OCI-LY3 (cell line): ENCODE data around the gene RPSA.

Experiments
- H2AFZ ChIP-seq: fragments of 200-600, 300-600 bp; shearing (Covaris generic); 2 replicates; pipeline ENCODE4 v1.6.0; 2014; ENCODE audit warnings: antibody characterized with exemption, low read depth, low read length
- H3K27ac ChIP-seq: fragments of 200-600, 300-600 bp; sonication (generic); 2 replicates; pipeline ENCODE4 v1.5.1; 2014; ENCODE audit warnings: mild to moderate bottlenecking, low read length, moderate library complexity, mixed read lengths
- H3K27me3 ChIP-seq: fragments of 200-600, 300-600 bp; sonication (generic); 2 replicates; pipeline ENCODE4 v1.6.1; 2014; ENCODE audit warnings: low read depth, low read length, mixed read lengths
- H3K36me3 ChIP-seq: fragments of 200-600, 300-600 bp; sonication (generic); replicated peaks from 2 replicates; pipeline ENCODE3; 2014; ENCODE audit warnings: low read depth, low read length, mixed read lengths
- H3K4me1 ChIP-seq: fragments of 300-600, 200-600 bp; sonication (generic); 2 replicates; pipeline ENCODE4 v1.6.1; 2014; ENCODE audit warnings: low read length, mixed read lengths
- H3K4me2 ChIP-seq: fragments of 200-600, 300-600 bp; sonication (generic); 2 replicates; pipeline ENCODE4 v1.6.1; 2014; ENCODE audit warnings: low read length, mixed read lengths
- H3K4me3 ChIP-seq: fragments of 300-600, 200-600 bp; sonication (generic); 2 replicates; pipeline ENCODE4 v1.5.1; 2014; ENCODE audit warnings: antibody characterized with exemption, mild to moderate bottlenecking, low read length, moderate library complexity
- H3K79me2 ChIP-seq: fragments of 300-600, 200-600 bp; shearing (Covaris generic); 2 replicates; pipeline ENCODE4 v1.6.1; 2014; ENCODE audit warnings: mild to moderate bottlenecking, low read length, mixed read lengths
- H3K9ac ChIP-seq: fragments of 300-600, 200-600 bp; shearing (Covaris generic); 2 replicates; pipeline ENCODE4 v1.6.0; 2014; ENCODE audit warnings: mild to moderate bottlenecking, low read length, moderate library complexity
- H3K9me3 ChIP-seq: fragments of 200-600, 300-600 bp; shearing (Covaris generic); 2 replicates; pipeline ENCODE4 v1.6.1; 2014; ENCODE audit warnings: low read length, mixed read lengths; ENCODE audit not compliant: insufficient read depth
- H4K20me1 ChIP-seq: fragments of 200-600, 300-600 bp; sonication (generic); 2 replicates; pipeline ENCODE4 v1.6.1; 2016; ENCODE audit warnings: low read length, mixed read lengths; ENCODE audit not compliant: insufficient read depth
- EZH2phosphoT487 ChIP-seq: fragments of 200-600 bp; shearing (Covaris generic); IDR thresholded peaks from 2 replicates; pipeline ENCODE4 v1.6.1; 2018; ENCODE audit warnings: antibody characterized with exemption, mixed run types, low read depth
- TF ChIP-seq, protein P1 (sequence below): fragments of 200-600, 300-600 bp; sonication (generic); IDR thresholded peaks from 2 replicates; pipeline ENCODE4 v1.5.1; 2014; ENCODE audit warnings: antibody characterized with exemption, low read length, low read depth

RPSA gene

DNA sequence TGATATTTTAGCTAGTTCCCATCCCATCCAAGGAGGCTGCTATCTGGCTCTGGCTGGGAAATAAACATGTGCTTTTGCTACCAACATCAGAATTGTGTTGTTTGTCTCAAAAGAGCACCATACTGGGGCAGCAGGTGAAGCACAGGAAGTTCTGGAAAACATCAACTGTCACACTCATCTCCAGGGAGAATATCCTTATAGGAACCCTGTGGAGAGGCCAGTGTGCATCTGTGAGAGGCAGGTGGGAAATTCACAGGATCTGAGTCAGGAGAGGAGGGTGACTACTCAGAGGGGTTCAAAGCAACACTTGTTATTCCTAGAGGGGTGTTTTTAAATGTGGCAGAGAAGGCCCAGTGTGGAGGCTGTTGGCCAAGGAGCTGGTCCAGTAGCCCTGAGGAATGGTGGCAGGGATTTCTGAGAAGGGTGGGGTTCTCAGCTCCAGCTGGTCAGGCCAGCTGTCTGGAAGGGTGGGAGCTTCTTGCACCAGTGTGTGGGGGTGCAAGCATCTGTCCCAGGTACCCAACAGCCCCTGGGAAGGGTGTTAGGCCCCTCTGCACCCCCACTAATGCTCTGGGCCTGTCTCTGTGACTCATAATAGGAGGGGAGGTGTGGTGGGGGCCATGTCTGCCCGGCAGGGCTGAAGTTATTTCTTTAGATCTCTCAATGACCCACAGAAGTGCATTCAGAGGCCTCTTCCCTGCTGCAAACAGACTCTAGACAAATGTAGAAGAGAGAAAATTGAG is 28.7 kb downstream of the RPSA start:
- Histone ChIP-seq H3K79me2 (no peaks in the 10 kb centered on the region), H2AFZ (peak overlapping the region; percentile 29; the same call in 1 of the 2 replicates), H4K20me1 (no peaks in the 10 kb centered on the region), H3K27ac (no peak overlapping the region), H3K36me3 (no peaks in the 10 kb centered on the region), H3K4me3 (no peak overlapping the region), H3K4me1 (peaks cover 16% of the 10 kb centered on the region), H3K9me3 (no peaks in the 10 kb centered on the region), H3K4me2 (peak overlapping the region; percentile 8), H3K9ac (no peak overlapping the region), H3K27me3 (no peaks in the 10 kb centered on the region)
- TF ChIP-seq EZH2phosphoT487 = no peak
- TF ChIP-seq, protein P1, sequence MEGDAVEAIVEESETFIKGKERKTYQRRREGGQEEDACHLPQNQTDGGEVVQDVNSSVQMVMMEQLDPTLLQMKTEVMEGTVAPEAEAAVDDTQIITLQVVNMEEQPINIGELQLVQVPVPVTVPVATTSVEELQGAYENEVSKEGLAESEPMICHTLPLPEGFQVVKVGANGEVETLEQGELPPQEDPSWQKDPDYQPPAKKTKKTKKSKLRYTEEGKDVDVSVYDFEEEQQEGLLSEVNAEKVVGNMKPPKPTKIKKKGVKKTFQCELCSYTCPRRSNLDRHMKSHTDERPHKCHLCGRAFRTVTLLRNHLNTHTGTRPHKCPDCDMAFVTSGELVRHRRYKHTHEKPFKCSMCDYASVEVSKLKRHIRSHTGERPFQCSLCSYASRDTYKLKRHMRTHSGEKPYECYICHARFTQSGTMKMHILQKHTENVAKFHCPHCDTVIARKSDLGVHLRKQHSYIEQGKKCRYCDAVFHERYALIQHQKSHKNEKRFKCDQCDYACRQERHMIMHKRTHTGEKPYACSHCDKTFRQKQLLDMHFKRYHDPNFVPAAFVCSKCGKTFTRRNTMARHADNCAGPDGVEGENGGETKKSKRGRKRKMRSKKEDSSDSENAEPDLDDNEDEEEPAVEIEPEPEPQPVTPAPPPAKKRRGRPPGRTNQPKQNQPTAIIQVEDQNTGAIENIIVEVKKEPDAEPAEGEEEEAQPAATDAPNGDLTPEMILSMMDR = no peak

DNA sequence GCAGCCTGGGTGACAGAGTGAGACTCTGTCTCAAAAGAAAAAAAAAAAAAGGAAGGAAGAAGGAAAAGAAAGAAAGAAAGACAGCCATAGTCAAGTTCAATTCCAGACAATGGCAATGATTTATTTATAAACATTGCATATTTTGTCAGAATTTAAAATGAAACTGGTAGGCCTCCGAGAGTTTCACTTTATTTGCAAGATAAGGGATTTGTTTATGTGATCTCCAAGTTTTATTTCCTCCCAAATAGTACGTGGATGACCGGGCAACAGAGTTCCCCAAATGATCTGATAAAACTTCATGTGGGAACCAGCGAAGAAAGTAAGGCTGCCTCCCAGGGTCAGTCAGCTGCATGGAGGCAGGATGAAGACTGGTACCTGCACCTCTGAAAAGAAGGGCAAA is 32.4 kb downstream of the RPSA start:
- Histone ChIP-seq H3K9ac (no peak overlapping the region), H4K20me1 (no peaks in the 10 kb centered on the region), H3K4me3 (no peak overlapping the region), H3K79me2 (no peaks in the 10 kb centered on the region), H3K27me3 (no peaks in the 10 kb centered on the region), H2AFZ (no peak overlapping the region), H3K27ac (no peak overlapping the region), H3K36me3 (no peaks in the 10 kb centered on the region), H3K9me3 (no peaks in the 10 kb centered on the region), H3K4me1 (peaks cover 16% of the 10 kb centered on the region), H3K4me2 (no peak overlapping the region)
- TF ChIP-seq, protein P1 = no peak
- TF ChIP-seq EZH2phosphoT487 = no peak

DNA sequence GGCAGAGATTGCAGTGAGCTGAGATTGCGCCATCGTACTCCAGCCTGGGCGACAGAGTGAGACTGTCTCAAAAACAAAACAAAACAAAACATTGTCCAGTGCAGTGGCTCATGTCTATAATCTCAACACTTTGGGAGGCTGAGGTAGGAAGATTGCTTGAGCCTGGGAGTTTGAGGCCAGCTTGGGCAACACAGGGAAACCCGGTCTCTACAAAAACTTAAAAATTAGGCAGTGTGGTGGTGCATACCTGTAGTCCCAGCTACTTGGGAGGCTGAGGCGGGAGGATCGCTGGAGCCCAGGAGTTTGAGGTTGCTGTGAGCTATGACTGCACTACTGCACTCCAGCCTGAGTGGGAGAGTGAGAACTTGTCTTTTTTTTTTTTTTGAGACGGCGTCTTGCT is 33.8 kb downstream of the RPSA start:
- H3K9ac ChIP-seq = no peak overlapping the region
- H3K27ac ChIP-seq = no peak overlapping the region
- H3K4me3 ChIP-seq = no peak overlapping the region
- H2AFZ ChIP-seq = no peak overlapping the region
- no peaks in the 10 kb centered on the region for H3K79me2 ChIP-seq
- TF ChIP-seq EZH2phosphoT487 = no peak
- TF ChIP-seq, protein P1 = no peak
- H4K20me1 ChIP-seq = no peaks in the 10 kb centered on the region
- H3K9me3 ChIP-seq = no peaks in the 10 kb centered on the region
- no peaks in the 10 kb centered on the region for H3K36me3 ChIP-seq
- H3K4me2 ChIP-seq = no peak overlapping the region
- no peaks in the 10 kb centered on the region for H3K27me3 ChIP-seq
- H3K4me1 ChIP-seq = peaks cover 4% of the 10 kb centered on the region

DNA sequence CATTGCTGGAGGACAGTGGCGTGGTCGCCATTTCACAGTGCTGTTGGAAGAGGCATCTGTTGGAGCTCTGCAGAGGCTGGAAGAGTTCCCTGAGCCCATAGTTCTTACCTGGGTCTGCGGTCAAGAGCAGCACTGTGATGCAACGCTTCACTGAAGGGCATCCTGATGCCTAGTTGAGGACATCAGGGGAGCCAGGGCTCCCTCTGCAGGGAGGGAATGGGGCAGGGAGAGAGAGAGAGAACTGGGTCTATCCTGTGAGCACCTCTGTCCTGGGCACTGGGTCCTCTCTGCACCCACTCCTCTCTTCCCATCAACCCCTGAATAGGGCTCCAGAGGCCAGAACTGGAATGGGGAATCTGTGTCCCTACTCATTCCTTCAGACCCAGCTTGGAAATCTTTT is 37.0 kb downstream of the RPSA start:
- Histone ChIP-seq H3K79me2 (no peaks in the 10 kb centered on the region), H3K4me2 (no peak overlapping the region), H3K9ac (no peak overlapping the region), H3K4me1 (peaks cover 8% of the 10 kb centered on the region), H2AFZ (no peak overlapping the region), H3K9me3 (no peaks in the 10 kb centered on the region), H3K36me3 (no peaks in the 10 kb centered on the region), H4K20me1 (no peaks in the 10 kb centered on the region), H3K4me3 (no peak overlapping the region), H3K27me3 (no peaks in the 10 kb centered on the region), H3K27ac (no peak overlapping the region)
- TF ChIP-seq EZH2phosphoT487 = no peak
- TF ChIP-seq, protein P1 = no peak
